COLO668 (cell line): ENCODE measurements around the gene SLAMF6.
"Not testable (repeated sequence)": the region's sequence is repeated elsewhere in the genome, so short reads cannot be mapped to it uniquely, and the experiment has no call there.

Source experiments
- DNase-seq: peaks from one replicate; lab custom pipeline; 2025; ENCODE audit not compliant: unreplicated experiment; lab: John Stamatoyannopoulos, UW

The SLAMF6 gene

GRCh38 chr1:160522622-160523345 lies at the start of gene SLAMF6:
Gene SLAMF6, minus strand, starts transcription at chr1:160523255. Its CDS starts 63 bp downstream, at chr1:160523192.
- DNase-seq = peak; percentile 79

GRCh38 chr1:160570840-160571239 lies 47.8 kb upstream of the SLAMF6 start:
- no peak for DNase-seq

- DNase-seq = no peak
These were observed 46.8 kb upstream of the SLAMF6 start for GRCh38 chr1:160569806-160570205.

- no peak for DNase-seq
These were observed 45.0 kb upstream of the SLAMF6 start for GRCh38 chr1:160567858-160568682.

- DNase-seq = no peak
These were observed 44.3 kb upstream of the SLAMF6 start for GRCh38 chr1:160567341-160567740.

GRCh38 chr1:160565564-160565963 lies 42.5 kb upstream of the SLAMF6 start:
- DNase-seq = no peak

- not testable (repeated sequence) for DNase-seq
These were observed 40.2 kb upstream of the SLAMF6 start for GRCh38 chr1:160563230-160563629.

GRCh38 chr1:160562745-160563144 lies 39.7 kb upstream of the SLAMF6 start:
- not testable (repeated sequence) for DNase-seq

GRCh38 chr1:160560806-160561205 lies 37.8 kb upstream of the SLAMF6 start:
- no peak for DNase-seq

- DNase-seq = no peak
These were observed 37.1 kb upstream of the SLAMF6 start for GRCh38 chr1:160560045-160560705.

- not testable (repeated sequence) for DNase-seq
These were observed 36.4 kb upstream of the SLAMF6 start for GRCh38 chr1:160559437-160559836.

- DNase-seq = no peak
These were observed 35.8 kb upstream of the SLAMF6 start for GRCh38 chr1:160558660-160559380.

- DNase-seq = no peak
These were observed 30.7 kb upstream of the SLAMF6 start for GRCh38 chr1:160553778-160554177.

- no peak for DNase-seq
These were observed 29.4 kb upstream of the SLAMF6 start for GRCh38 chr1:160552425-160552824.

GRCh38 chr1:160550572-160551034 lies 27.5 kb upstream of the SLAMF6 start:
- no peak for DNase-seq

- DNase-seq = no peak
These were observed 26.6 kb upstream of the SLAMF6 start for GRCh38 chr1:160549665-160550006.

GRCh38 chr1:160548960-160549664 lies 26.1 kb upstream of the SLAMF6 start:
- peak; percentile 58 for DNase-seq

- DNase-seq = no peak
These were observed 25.1 kb upstream of the SLAMF6 start for GRCh38 chr1:160548183-160548582.

- DNase-seq = no peak
These were observed 24.4 kb upstream of the SLAMF6 start for GRCh38 chr1:160547422-160547821.

- no peak for DNase-seq
These were observed 23.9 kb upstream of the SLAMF6 start for GRCh38 chr1:160546942-160547341.
